NCI-H2227 treated with DMSO at 0.1 percent for 48 hours (cell line): ENCODE measurements around the gene SYNCRIP.
"Not testable (repeated sequence)": the region's sequence is repeated elsewhere in the genome, so short reads cannot be mapped to it uniquely, and the experiment has no call there.

Source experiments
- DNase-seq: peaks from one replicate; lab custom pipeline; 2025; lab: John Stamatoyannopoulos, UW

Gene SYNCRIP

GRCh38 chr6:85669735-85670194 is 27.1 kb upstream of the SYNCRIP start:
- DNase-seq = no peak

DNA sequence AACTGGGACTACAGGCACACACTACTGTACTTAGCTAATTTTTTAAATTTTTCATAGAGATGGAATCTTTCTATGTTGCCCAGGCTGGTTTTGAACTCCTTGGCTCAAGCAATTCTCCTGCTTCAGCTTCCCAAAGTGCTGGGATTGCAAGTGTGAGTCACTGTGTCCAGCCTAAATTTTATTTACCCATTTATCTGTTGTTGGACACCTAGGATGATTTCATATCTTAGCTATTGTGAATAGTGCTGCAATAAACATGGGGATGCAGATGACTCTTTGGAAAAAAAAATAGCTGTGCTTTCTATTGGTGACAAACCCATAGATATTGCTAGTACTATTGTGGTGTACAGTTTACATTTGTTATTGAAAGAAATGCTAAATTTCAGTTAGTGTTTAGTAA is 19.6 kb upstream of the SYNCRIP start:
- no peak for DNase-seq

GRCh38 chr6:85660181-85660611 is 17.5 kb upstream of the SYNCRIP start:
- DNase-seq = peak; percentile 25

DNA sequence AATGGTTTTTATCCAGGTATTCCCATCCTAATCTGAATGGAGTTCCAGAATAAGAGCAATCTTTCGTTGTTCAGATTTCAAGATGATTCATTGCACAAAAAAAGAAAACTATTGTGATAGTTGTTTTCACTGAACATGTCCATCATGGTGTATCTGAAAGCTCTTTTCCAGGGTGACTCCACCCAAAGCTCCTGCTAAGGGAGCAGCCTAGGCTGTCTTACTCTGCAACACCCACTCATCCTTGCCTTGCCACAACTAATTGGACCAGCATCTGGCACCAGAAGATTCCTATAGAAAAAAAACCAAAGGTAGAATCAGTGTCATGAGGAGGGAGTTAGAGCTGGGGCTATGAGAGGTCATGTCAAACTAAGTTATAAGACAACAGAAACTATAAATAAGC is 7.9 kb upstream of the SYNCRIP start:
- no peak for DNase-seq

- peak; percentile 27 for DNase-seq
Measured at GRCh38 chr6:85644279-85644762, 1.6 kb upstream of the SYNCRIP start.

GRCh38 chr6:85643537-85644278 is 1.0 kb upstream of the SYNCRIP start:
- peak; percentile 77 for DNase-seq

GRCh38 chr6:85641897-85642773 is 551 bp downstream of the SYNCRIP start:
- peak; percentile 8 for DNase-seq

DNA sequence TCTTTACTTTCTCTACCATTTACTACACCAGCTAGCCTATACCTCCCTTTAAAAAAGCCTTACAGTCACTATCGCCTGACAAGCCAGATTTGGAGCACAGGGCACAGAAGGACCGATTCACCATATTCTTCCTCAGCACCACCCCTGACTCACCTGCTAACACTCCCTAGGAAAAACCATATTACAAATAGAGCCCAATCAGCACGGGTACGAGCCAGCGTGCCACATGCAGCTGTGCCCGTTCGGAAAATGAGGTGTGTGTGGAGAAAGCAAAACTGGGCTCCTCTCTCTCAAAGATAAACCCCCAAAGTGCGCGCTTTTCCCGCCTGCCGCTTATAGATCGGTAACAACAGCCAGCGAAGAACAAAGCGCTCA is 1.2 kb downstream of the SYNCRIP start:
- DNase-seq = no peak

DNA sequence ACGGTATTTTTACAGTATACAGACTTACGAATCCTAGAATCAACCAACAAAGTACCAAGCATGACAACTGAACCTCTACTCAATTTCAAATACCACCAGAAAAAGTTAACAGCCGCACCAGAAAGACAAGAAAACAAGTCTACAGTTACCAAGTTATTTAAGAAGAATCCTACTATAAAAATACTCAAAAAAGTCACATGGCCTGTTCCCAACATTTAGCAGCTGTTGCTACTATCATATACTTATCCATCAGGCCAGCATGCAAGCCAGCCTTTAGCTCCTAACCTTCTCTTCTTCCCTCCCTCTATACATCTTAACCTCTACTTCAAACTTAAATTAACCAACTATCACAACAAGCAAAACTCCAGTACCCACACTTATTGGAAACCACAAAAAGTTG is 1.9 kb downstream of the SYNCRIP start:
- no peak for DNase-seq

DNA sequence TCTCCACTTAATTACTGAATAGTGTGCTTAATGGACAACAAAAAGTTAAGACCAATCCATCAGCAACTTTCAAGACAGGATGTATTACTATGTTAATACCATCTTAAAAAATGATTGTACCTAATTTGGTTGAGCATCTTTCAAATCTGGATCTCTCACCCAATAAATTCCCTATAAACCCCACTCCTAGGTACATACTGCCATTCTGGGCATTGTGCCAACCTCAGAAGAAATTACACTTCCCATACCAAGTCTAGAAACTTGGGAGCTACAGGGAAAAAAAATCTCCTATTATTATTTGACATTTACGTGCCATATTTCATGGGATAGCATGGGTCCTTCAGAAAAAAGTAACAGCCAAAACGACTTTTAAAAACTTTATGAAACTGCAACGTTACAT is 5.1 kb downstream of the SYNCRIP start:
- DNase-seq = no peak

- no peak for DNase-seq
Measured at GRCh38 chr6:85632164-85632942, 10.3 kb downstream of the SYNCRIP start.

- DNase-seq = not testable (repeated sequence)
Measured at GRCh38 chr6:85631117-85631516, 11.6 kb downstream of the SYNCRIP start.

DNA sequence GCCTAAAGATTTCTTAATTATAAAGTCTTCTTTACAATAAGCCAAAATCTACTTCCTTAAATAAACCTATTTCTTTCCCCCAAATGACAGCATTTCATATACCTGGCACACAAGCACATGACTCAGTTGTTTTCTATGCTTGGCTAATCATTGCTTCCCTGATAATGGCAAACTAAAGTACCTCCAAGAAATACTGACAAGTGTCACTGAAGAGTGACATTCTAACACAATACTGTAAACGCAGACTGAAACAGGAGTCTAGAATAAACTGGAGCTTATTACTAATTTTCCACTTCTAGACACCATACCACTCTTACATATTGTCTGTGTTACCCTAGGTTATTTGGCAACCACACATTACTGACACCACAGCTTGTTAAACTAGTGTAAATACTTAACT is 14.3 kb downstream of the SYNCRIP start:
- DNase-seq = no peak

GRCh38 chr6:85620308-85620707 is 22.4 kb downstream of the SYNCRIP start:
- DNase-seq = no peak

- DNase-seq = no peak
Measured at GRCh38 chr6:85614780-85615179, 27.9 kb downstream of the SYNCRIP start.

- DNase-seq = no peak
Measured at GRCh38 chr6:85612690-85613474, 29.8 kb downstream of the SYNCRIP start.

DNA sequence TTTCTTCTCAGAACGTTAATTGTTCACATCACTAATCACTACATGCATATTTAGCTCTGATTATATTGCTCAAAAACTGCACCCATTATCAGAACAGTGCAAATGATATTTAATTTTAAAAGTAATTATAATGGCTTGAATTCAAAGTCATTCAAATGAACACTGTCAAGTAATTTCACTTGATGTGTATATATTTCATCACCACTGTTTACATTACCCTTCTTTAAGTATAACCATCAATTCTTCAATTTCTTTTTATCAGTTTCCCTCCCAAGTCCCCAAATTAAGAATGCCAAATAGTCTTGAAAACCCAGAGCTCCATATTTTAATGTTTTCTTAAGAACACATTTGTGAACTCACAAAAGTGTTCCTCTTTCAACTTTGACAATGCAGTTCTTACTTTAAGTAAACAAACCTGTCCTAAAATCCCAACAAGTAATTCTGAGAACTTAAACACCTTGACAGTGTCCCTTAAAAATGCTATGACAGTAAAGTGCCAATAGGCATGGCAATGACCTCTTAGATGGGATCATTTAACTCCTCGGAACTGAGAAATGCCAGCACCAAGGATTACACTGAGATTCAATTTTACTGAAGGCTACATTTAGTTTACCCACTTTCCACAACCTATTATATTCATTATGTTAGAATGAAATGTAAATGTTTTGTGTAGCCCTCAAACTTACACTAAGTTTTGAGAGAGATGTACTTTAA is 32.3 kb downstream of the SYNCRIP start:
- no peak for DNase-seq

DNA sequence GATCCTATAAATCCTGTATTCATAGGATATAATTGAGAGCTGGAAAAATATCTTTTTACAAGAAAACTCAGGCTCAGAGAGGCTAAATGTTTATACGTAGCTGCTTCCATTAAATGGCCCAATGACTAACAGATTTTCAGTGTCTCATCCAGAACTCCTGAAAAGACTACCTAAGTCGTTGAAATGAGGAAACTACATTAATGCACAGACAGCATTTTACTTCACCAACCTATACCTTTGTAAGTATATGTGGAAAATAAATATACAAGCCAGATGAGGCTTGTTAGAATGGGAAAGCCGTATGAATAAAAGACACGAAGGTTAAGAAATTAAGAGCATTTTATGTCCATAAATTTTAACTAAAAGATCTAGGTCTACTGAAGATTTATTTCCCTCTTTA is 40.6 kb downstream of the SYNCRIP start:
- no peak for DNase-seq

- peak; percentile 5 for DNase-seq
Measured at GRCh38 chr6:85600713-85601313, 41.9 kb downstream of the SYNCRIP start.

DNA sequence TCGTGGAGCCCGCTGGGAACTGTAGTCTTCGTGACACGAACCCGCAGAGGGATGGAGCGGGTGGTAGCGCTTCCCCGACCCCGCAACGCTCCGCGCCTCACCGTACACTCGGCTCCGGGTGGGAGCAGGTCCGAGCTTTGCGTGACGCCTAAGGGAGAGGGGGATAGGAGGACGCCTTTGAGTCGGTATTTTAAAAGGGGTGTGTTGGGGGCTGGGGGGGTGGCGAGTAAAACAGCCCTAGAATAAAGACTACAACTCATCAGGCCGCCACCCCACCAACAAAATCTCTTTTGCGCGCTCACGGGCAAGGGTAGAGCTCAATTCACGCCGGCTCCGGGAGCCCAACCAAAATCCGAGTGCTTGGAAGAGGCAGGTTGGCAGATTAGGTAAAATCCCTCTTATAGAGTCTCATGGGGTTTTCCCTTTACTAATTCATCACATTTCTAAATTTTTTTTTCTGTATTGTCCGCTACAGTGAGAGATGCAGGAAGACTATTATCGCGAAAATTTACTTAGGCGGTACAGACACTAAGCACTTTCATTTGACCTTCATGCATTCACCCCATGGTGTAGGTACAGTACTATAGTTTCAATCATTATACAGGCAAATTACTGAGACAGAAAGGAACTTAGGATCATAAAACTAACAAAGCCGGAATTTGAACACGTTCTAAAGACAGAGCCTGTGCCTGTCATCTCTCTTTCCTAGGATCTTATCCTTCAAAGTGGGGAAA is 48.3 kb downstream of the SYNCRIP start:
- DNase-seq = peak; percentile 34
